Chondrocyte (in vitro differentiated cells): ENCODE data around the gene L1TD1. TPM values are rescaled to one million over a fixed set of nuclear protein-coding genes. Genes with fewer than 3 reads are reported as not detected.
A peak's percentile ranks its signal among the peaks of the same experiment; 100 is the strongest.
"Not testable (repeated sequence)": the region's sequence is repeated elsewhere in the genome, so short reads cannot be mapped to it uniquely, and the experiment has no call there.

Experiments
- DNase-seq: peaks from one replicate; pipeline ENCODE4 v3.0.0; 2021; ENCODE audit warnings: mixed read lengths, low spot score
- H3K27ac Mint-ChIP-seq: one replicate; pipeline ENCODE4 v1.8.0; 2021; ENCODE audit warnings: mild to moderate bottlenecking, moderate library complexity, mixed read lengths; ENCODE audit not compliant: unreplicated experiment
- H3K27me3 Mint-ChIP-seq: 2 replicates; pipeline ENCODE4 v1.8.0; 2021; ENCODE audit warnings: low read depth, mixed read lengths
- H3K36me3 Mint-ChIP-seq: 2 replicates; pipeline ENCODE4 v1.8.0; 2021; ENCODE audit warnings: low read depth, mixed read lengths
- H3K4me1 Mint-ChIP-seq: 2 replicates; pipeline ENCODE4 v1.8.0; 2021; ENCODE audit warnings: low read depth, mild to moderate bottlenecking, mixed read lengths
- H3K4me3 Mint-ChIP-seq: one replicate; pipeline ENCODE4 v1.8.0; 2021; ENCODE audit warnings: mild to moderate bottlenecking, moderate library complexity, mixed read lengths; ENCODE audit not compliant: unreplicated experiment
- H3K9me3 Mint-ChIP-seq: 2 replicates; pipeline ENCODE4 v1.8.0; 2021; ENCODE audit warnings: low read depth, mixed read lengths
- long read RNA-seq: library from polyadenylated mRNA; stranded (forward); transcript quantifications from one replicate; pipeline ENCODE4 v2.0.0, GENCODE V29; 2021
- total RNA-seq: library from RNA; stranded (reverse); gene quantifications from 3 replicates; pipeline ENCODE4 v1.2.1, GENCODE V29; 2021
- TF ChIP-seq, protein P1 (sequence below): fragments of 200-600 bp; sonication (generic); IDR thresholded peaks from 2 replicates; pipeline ENCODE4 v1.5.0; 2021; ENCODE audit warnings: antibody characterized with exemption, mild to moderate bottlenecking, moderate library complexity

The L1TD1 gene, protein sequence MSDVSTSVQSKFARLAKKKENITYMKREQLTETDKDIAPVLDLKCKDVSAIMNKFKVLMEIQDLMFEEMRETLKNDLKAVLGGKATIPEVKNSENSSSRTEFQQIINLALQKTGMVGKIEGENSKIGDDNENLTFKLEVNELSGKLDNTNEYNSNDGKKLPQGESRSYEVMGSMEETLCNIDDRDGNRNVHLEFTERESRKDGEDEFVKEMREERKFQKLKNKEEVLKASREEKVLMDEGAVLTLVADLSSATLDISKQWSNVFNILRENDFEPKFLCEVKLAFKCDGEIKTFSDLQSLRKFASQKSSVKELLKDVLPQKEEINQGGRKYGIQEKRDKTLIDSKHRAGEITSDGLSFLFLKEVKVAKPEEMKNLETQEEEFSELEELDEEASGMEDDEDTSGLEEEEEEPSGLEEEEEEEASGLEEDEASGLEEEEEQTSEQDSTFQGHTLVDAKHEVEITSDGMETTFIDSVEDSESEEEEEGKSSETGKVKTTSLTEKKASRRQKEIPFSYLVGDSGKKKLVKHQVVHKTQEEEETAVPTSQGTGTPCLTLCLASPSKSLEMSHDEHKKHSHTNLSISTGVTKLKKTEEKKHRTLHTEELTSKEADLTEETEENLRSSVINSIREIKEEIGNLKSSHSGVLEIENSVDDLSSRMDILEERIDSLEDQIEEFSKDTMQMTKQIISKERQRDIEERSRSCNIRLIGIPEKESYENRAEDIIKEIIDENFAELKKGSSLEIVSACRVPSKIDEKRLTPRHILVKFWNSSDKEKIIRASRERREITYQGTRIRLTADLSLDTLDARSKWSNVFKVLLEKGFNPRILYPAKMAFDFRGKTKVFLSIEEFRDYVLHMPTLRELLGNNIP
- total RNA-seq: 0.12 to 0.26 TPM (median 0.15 TPM) in 3 replicates
- long read RNA-seq: 0 reads

DNA sequence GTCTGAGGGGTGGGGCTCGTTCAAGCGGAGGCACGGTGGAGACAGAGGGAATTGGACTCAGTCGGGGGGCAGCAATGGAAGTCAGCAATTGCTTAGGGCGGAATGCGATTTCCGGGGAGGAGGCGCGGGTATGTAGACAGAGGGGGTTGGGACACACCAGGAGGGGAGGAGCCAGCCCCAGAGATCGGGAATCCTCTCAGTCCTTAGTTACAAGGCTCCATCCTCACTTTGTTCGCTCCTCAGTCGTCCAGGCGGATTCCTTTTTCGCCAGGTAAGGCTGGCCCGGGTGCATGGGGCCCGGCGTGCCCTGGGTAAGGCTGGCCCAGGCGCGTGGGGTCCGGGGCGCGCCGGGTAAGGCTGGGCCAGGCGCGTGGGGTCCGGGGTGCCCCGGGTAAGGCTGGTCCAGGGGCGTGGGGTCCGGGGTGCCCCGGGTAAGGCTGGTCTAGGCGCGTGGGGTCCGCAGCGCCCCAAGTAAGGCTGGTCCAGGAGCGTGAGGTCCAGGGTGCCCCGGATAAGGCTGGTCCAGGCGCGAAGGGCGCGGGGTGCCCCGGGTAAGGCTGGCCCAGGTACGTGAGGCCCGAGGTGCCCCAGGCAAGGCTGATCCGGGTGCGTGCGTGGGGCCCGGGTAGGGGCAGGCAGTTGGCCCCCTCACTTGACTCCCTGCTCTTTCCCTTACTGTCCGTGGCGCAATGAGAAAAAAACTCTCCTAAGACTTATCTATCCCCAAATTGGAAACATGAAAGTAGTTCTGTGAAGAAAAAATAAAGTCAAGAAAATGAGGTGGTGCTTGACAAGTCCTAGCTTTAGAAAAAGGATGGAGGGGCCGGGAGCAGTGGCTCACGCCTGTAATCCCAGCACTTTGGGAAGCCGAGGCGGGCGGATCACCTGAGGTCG lies at the start of gene L1TD1:
L1TD1 (plus strand) TSS at position 199 of the 894 bp plus-strand sequence. CDS start 11,780 bp downstream, outside the sequence.
- peak within 1 kb of the TSS; percentile 43 for H3K4me3 Mint-ChIP-seq
- H3K27ac Mint-ChIP-seq: no peak within 1 kb of the TSS
- H3K4me1 Mint-ChIP-seq: peaks cover 10% of the 10 kb centered on the region
- H3K9me3 Mint-ChIP-seq: peaks cover 4% of the 10 kb centered on the region
- DNase-seq: no peak
- peaks cover 3% of the 10 kb centered on the region for H3K36me3 Mint-ChIP-seq
- TF ChIP-seq, protein P1, sequence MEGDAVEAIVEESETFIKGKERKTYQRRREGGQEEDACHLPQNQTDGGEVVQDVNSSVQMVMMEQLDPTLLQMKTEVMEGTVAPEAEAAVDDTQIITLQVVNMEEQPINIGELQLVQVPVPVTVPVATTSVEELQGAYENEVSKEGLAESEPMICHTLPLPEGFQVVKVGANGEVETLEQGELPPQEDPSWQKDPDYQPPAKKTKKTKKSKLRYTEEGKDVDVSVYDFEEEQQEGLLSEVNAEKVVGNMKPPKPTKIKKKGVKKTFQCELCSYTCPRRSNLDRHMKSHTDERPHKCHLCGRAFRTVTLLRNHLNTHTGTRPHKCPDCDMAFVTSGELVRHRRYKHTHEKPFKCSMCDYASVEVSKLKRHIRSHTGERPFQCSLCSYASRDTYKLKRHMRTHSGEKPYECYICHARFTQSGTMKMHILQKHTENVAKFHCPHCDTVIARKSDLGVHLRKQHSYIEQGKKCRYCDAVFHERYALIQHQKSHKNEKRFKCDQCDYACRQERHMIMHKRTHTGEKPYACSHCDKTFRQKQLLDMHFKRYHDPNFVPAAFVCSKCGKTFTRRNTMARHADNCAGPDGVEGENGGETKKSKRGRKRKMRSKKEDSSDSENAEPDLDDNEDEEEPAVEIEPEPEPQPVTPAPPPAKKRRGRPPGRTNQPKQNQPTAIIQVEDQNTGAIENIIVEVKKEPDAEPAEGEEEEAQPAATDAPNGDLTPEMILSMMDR: no peak
- H3K27me3 Mint-ChIP-seq: peaks cover 14% of the 10 kb centered on the region

DNA sequence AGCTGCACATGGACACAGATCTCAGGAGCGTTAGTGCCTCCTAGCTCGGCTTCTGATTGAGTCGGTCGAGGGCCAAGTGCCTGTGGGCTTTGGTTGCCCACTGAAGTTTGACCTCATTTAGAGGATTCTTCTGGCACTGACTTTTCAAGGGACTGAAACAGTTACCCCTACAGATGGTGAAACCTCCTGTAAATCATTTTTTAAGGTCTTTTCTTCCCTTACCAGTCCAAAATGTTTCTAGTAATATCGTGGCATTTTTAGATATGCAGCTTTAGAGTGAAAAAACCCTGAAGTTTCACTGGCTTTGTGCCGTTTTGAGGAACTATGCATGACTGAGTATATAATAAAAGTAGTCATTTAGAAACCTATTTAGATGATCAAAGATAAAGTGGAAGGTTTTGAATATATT lies 34.7 kb upstream of the L1TD1 start:
- no peak overlapping the region for H3K27ac Mint-ChIP-seq
- H3K4me3 Mint-ChIP-seq: no peak overlapping the region
- peaks cover 2% of the 10 kb centered on the region for H3K36me3 Mint-ChIP-seq
- no peak for DNase-seq
- no peaks in the 10 kb centered on the region for H3K9me3 Mint-ChIP-seq
- H3K4me1 Mint-ChIP-seq: no peaks in the 10 kb centered on the region
- H3K27me3 Mint-ChIP-seq: no peaks in the 10 kb centered on the region
- TF ChIP-seq, protein P1: no peak

DNA sequence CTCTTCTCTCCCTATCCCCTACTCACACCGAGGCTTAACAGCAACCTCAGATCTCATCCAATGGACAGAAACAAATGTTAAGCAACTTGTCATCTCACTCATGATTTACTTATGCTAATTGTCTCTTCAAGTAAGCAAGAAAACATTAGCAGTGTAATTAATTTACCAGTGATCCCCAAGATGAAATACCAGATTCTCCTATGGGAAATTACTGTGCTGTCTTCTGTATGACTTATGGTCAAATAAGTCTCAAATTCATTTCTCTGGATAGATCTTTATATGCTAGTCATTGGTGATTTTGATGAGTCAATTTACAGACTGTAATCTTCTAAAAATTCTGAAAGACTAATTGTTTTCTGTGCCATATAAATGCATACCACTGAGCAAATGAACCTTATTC lies 32.9 kb upstream of the L1TD1 start:
- TF ChIP-seq, protein P1: no peak
- Mint-ChIP-seq H3K36me3 (peaks cover 2% of the 10 kb centered on the region), H3K27ac (no peak overlapping the region), H3K4me1 (no peaks in the 10 kb centered on the region), H3K4me3 (no peak overlapping the region), H3K27me3 (no peaks in the 10 kb centered on the region), H3K9me3 (no peaks in the 10 kb centered on the region)
- DNase-seq: no peak

DNA sequence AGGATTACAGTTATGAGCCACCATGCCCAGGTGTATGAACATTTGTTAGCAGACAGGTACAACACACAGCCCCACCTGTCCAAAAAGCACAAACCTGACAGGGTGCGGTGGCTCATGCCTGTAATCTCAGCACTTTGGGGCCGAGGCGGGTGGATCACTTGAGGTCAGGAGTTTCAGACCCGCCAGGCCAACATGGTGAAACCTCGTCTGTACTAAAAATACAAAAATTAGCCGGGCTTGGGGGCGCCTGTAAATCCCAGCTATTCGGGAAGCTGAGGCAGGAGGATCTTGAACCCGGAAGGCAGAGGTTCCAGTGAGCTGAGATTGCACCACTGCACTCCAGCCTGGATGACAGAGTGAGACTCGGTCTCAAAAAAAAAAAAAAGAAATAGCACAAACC lies 24.3 kb upstream of the L1TD1 start:
- H3K27ac Mint-ChIP-seq, H3K27me3 Mint-ChIP-seq, H3K9me3 Mint-ChIP-seq, DNase-seq, H3K36me3 Mint-ChIP-seq, H3K4me3 Mint-ChIP-seq, H3K4me1 Mint-ChIP-seq: not testable (repeated sequence)

DNA sequence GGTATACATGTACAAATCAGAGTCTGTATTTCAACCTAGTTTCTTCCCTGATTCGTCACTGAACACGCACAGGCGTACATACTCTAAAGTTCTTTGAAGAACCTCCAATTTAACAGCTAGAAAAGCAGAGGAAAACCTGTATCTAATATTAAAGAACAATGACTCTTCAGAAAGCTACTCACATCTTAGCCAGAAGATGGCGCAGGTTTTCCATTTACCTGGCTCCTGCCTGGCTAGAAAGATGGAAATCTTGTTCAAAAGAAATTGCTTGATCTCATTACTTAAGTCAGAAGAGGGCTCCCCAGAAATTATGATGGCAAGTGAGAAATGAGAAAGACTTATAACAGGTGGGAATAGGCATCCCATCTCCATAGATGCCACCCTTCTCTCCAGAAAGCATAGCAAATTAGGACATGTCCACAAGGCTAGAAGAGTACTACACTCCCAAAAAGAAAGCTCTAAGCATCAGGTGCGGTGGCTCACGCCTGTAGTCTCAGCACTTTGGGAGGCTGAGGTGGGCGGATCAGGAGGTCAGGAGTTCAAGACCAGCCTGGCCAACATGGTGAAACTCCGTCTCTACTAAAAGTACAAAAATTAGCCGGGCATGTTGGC lies 19.0 kb upstream of the L1TD1 start:
- Mint-ChIP-seq H3K27ac (no peak overlapping the region), H3K4me1 (no peaks in the 10 kb centered on the region), H3K9me3 (no peaks in the 10 kb centered on the region), H3K36me3 (no peaks in the 10 kb centered on the region), H3K27me3 (peaks cover 7% of the 10 kb centered on the region), H3K4me3 (no peak overlapping the region)
- TF ChIP-seq, protein P1: peak; percentile 96
- no peak for DNase-seq
